SKM-1 (cell line): ENCODE results near the gene MORC3.
A peak's percentile ranks its signal among the peaks of the same experiment; 100 is the strongest.
"Not testable (repeated sequence)": the region's sequence is repeated elsewhere in the genome, so short reads cannot be mapped to it uniquely, and the experiment has no call there.

Source experiments
- DNase-seq: peaks from one replicate; lab custom pipeline; 2025; ENCODE audit not compliant: unreplicated experiment; lab: John Stamatoyannopoulos, UW

Gene MORC3, protein sequence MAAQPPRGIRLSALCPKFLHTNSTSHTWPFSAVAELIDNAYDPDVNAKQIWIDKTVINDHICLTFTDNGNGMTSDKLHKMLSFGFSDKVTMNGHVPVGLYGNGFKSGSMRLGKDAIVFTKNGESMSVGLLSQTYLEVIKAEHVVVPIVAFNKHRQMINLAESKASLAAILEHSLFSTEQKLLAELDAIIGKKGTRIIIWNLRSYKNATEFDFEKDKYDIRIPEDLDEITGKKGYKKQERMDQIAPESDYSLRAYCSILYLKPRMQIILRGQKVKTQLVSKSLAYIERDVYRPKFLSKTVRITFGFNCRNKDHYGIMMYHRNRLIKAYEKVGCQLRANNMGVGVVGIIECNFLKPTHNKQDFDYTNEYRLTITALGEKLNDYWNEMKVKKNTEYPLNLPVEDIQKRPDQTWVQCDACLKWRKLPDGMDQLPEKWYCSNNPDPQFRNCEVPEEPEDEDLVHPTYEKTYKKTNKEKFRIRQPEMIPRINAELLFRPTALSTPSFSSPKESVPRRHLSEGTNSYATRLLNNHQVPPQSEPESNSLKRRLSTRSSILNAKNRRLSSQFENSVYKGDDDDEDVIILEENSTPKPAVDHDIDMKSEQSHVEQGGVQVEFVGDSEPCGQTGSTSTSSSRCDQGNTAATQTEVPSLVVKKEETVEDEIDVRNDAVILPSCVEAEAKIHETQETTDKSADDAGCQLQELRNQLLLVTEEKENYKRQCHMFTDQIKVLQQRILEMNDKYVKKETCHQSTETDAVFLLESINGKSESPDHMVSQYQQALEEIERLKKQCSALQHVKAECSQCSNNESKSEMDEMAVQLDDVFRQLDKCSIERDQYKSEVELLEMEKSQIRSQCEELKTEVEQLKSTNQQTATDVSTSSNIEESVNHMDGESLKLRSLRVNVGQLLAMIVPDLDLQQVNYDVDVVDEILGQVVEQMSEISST

DNA sequence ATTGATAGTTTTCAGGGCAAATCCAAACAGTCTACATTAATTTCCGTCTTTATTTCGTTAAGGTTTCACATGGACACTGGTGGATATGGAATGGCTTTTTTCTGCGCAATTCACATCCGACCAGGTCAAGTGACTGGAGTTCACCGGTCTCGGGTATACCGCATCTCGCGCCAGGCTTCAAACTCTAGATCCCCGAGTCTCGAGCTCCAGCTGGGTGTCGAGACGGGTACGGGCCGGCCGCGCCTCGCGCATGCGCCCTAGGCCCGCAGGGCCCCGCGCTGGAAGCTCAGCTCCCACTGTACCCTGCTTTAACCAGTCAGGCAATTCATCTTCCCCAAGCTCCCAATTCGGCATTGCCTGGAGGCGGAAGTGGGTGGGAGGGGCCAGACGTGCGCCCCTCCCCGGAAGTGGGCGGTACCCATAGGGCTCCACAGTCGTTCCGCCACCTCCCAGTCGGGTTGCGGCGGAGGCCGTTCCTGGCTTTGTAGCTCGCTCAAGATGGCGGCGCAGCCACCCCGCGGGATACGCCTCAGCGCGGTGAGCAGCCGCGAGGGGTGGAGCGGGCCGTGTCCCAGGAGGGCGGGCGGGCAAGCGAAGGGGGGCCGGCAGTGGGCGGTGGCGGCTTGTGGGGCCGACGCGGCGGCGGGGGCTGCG, at the start of gene MORC3:
Gene MORC3, plus strand, starts transcription at position 431 of the 654 bp plus-strand sequence. Its CDS starts 68 bp downstream, at position 499.
- DNase-seq = peak; percentile 96

- DNase-seq = not testable (repeated sequence)
Measured at GRCh38 chr21:36270786-36271695, 49.0 kb upstream of the MORC3 start.

GRCh38 chr21:36274128-36274527, 45.9 kb upstream of the MORC3 start:
- DNase-seq = no peak

- no peak for DNase-seq
Measured at GRCh38 chr21:36282568-36283230, 37.3 kb upstream of the MORC3 start.

GRCh38 chr21:36283231-36283622, 36.8 kb upstream of the MORC3 start:
- DNase-seq = not testable (repeated sequence)

DNA sequence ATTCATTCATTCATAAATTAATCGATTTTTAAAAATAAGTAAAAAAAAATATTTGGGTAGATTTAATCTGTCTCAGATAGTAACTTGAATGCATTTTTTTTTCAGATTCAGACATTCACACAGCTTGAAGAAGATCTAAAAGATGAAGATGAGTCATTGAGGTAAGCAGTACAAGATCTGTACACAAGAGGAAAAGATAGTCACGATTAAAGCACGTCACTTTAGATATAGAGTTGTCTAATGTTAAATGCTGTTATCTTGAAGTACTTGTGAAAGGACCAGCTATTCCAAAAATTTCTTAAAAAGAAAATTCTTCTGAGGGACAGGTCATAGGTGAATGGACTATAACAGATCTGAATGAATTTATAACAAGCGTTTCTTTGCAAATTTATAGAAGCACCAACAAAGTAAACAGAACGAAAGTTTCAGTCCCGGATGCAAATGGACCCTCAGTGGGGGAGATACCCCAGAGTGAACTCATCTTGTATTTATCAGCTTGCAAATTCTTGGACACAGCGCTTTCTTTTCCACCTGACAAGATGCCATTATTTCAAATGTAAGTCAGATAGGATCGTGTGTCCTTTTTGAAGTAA, 31.2 kb upstream of the MORC3 start:
- no peak for DNase-seq

GRCh38 chr21:36291509-36291908, 28.5 kb upstream of the MORC3 start:
- DNase-seq = no peak

DNA sequence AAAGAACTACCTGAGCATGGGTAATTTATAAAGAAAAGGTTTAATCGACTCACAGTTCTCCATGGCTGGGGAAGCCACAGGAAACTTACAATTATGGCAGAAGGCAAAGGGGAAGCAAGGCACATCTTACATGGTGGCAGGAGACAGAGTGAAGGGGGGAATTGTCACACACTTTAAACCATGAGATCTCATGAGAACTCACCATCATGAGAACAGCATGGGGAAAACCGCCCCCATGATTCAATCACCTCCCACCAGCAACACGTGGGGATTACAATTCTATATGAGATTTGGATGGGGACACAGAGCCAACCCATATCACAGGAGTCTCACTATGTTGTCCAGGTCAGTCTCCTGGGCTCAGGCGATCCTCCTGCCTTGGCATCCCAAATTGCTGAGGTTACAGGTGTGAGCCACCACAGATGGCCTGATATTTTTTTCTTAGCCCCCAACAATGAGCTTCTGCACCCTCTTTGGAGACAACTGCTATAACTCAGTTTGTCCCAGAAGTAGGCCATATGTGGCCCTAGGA, 22.5 kb upstream of the MORC3 start:
- DNase-seq = no peak

- peak; percentile 74 for DNase-seq
Measured at GRCh38 chr21:36297938-36298572, 21.9 kb upstream of the MORC3 start.

GRCh38 chr21:36306872-36307534, 13.0 kb upstream of the MORC3 start:
- no peak for DNase-seq

- no peak for DNase-seq
Measured at GRCh38 chr21:36310016-36310415, 10.0 kb upstream of the MORC3 start.

DNA sequence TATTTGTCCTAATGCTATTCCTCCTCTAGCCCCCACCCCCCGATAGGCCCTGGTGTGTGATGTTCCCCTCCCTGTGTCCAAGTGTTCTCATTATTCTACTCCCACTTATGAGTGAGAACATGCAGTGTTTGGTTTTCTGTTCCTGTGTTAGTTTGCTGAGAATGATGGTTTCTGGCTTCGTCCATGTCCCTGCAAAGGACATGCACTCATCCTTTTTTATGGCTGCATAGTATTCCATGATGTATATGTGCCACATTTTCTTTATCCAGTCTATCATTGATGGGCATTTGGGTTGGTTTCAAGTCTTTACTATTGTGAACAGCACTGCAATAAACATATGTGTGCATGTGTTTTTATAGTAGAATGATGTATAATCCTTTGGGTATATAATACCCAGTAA, 6.6 kb upstream of the MORC3 start:
- DNase-seq = not testable (repeated sequence)

DNA sequence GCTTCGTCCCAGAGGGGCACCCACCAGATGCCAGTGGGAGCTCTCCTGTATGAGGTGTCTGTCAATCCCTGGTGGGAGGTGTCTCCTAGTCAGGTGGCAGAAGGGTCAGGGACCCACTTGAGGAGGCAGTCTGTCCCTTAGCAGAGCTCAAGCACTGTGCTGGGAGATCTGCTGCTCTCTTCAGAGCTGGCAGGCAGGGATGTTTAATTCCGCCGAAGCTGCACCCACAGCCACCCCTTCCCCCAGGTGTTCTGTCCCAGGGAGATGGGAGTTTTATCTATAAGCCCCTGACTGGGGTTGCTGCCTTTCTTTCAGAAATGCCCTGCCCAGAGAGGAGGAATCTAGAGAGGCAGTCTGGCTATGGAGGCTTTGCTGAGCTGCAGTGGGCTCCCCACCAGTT, 4.0 kb upstream of the MORC3 start:
- DNase-seq = not testable (repeated sequence)

DNA sequence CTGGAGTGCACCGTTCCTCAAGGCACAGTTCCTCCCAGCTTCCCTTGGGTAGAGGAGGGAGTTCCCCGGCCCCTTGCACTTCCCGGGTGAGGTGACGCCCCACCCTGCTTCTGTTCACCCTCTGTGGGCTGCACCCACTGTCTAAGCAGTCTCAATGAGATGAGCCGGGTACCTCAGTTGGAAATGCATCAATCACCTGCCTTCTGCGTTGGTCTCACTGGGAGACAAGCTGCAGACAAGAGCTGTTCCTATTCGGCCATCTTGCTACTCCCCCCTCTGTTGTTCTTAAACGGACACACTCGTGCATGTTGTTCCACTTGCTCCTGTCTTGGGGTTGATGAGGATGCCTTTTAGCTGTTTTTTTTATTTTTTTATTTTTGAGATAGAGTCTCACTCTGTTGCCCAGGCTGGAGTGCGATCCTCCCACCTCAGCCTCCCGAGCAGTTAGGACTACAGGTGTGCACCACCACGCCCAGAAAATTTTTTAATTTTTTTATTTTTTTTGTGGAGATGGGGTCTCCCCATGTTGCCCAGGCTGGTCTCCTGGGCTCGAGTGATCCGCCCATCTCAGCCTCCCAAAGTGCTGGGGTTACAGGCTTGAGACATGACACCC, 3.0 kb upstream of the MORC3 start:
- DNase-seq = no peak

DNA sequence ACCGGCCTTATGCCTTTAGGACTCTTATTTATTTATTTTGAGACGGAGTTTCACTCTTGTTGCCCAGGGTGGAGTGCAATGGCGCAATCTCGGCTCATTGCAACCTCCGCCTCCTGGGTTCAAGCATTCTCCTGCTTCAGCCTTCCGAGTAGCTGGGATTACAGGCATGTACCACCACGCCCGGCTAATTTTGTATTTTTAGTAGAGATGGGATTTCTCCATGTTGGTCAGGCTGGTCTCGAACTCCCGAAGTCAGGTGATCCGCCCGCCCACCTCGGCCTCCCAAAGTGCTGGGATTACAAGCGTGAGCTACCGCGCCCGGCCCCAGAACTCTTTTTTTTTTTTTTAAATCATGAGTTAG, 611 bp upstream of the MORC3 start:
- DNase-seq = not testable (repeated sequence)

- no peak for DNase-seq
Measured at GRCh38 chr21:36320421-36321324, 676 bp downstream of the MORC3 start.
